Endothelial cell of umbilical vein (primary cell): Measurements from ENCODE around the gene RGS10. TPM values are rescaled to one million over a fixed set of nuclear protein-coding genes. Genes with fewer than 3 reads are reported as not detected.

Source experiments
- BruUV-seq: library from RNA; stranded (reverse); fragments of 400-500 nt; replicated peaks from 2 replicates; lab custom pipeline; 2021; lab: Mats Ljungman, UMichigan
- CTCF ChIA-PET: fragments of 300-600, 350-600 bp; sonication (Branson Sonifier 250); formaldehyde crosslinking; loops from one replicate; lab custom pipeline; 2021; ENCODE audit warnings: antibody characterized with exemption, inconsistent platforms; lab: Charles Lee
- POLR2A ChIA-PET: fragments of 300-600, 350-600 bp; sonication (Branson Sonifier 250); formaldehyde crosslinking; loops from one replicate; lab custom pipeline; 2021; ENCODE audit warnings: antibody characterized with exemption, inconsistent platforms; lab: Charles Lee
- DNase-seq: peaks from one replicate; pipeline ENCODE4 v3.0.0-alpha.2; 2011; ENCODE audit warnings: low read depth, low spot score
- FAIRE-seq: peaks from 2 replicates; lab custom pipeline; 2011; peaks lifted over from hg19 to GRCh38; lab: Jason Lieb, UNC
- H2AFZ ChIP-seq: 2 replicates; pipeline ENCODE4 v1.6.0; 2012; ENCODE audit warnings: low read depth, low read length, control low read depth, inconsistent platforms
- H3K27ac ChIP-seq: 2 replicates; pipeline ENCODE4 v1.5.1; 2011; ENCODE audit warnings: low read depth, mild to moderate bottlenecking, control low read depth, low read length, moderate library complexity; ENCODE audit not compliant: insufficient read depth
- H3K27me3 ChIP-seq, 2 experiments: 2 replicates each; pipeline versions ENCODE4 v1.6.0 to v1.6.1; 2011; ENCODE audit warnings: low read length in 2 of 2, mixed read lengths in 1 of 2; ENCODE audit not compliant: control insufficient read depth in 2 of 2, insufficient read depth in 2 of 2
- H3K36me3 ChIP-seq, 2 experiments: 2 replicates in 1 of 2; 3 replicates in 1 of 2; pipeline ENCODE4 v1.5.1; 2011; ENCODE audit warnings: low read length in 2 of 2, mild to moderate bottlenecking in 1 of 2, moderate library complexity in 1 of 2; ENCODE audit not compliant: control insufficient read depth in 2 of 2, insufficient read depth in 2 of 2; ENCODE audit errors: extremely low read depth in 1 of 2
- H3K4me1 ChIP-seq: 3 replicates; pipeline ENCODE4 v1.5.1; 2011; ENCODE audit warnings: mild to moderate bottlenecking, low read length; ENCODE audit not compliant: control insufficient read depth, insufficient read depth; ENCODE audit errors: extremely low read depth
- H3K4me2 ChIP-seq: 2 replicates; pipeline ENCODE4 v1.6.1; 2011; ENCODE audit warnings: low read length, control low read depth, mixed read lengths; ENCODE audit not compliant: insufficient read depth
- H3K4me3 ChIP-seq, 3 experiments: fragments of 200-600 bp in 1 of 3; sonication (generic), shearing (Covaris generic) in 1 of 3; replicated peaks in 1 of 3; 2 replicates each; pipeline ENCODE4 v1.5.1; 2011 to 2016; ENCODE audit warnings: control low read depth in 3 of 3, low read length in 3 of 3, mild to moderate bottlenecking in 2 of 3, inconsistent platforms in 1 of 3, low read depth in 1 of 3, moderate library complexity in 1 of 3; ENCODE audit not compliant: insufficient read depth in 1 of 3
- H3K79me2 ChIP-seq: 2 replicates; pipeline ENCODE4 v1.6.0; 2012; ENCODE audit warnings: low read length, inconsistent platforms; ENCODE audit not compliant: control insufficient read depth, insufficient read depth
- H3K9ac ChIP-seq: replicated peaks from 2 replicates; pipeline ENCODE3; 2011; ENCODE audit warnings: low read length, control low read depth; ENCODE audit not compliant: insufficient read depth; ENCODE audit errors: extremely low read depth
- H3K9me1 ChIP-seq: replicated peaks from 3 replicates; pipeline ENCODE4 v1.6.0; 2011; ENCODE audit warnings: mild to moderate bottlenecking, low read length; ENCODE audit not compliant: control insufficient read depth, insufficient read depth; ENCODE audit errors: extremely low read depth
- H3K9me3 ChIP-seq: replicated peaks from 2 replicates; pipeline ENCODE4 v1.5.1; 2012; ENCODE audit warnings: low read length, inconsistent platforms; ENCODE audit not compliant: control insufficient read depth, insufficient read depth
- H4K20me1 ChIP-seq: replicated peaks from 2 replicates; pipeline ENCODE3; 2011; ENCODE audit warnings: mild to moderate bottlenecking, low read length; ENCODE audit not compliant: control insufficient read depth, insufficient read depth; ENCODE audit errors: extremely low read depth
- EZH2 ChIP-seq: IDR thresholded peaks from 2 replicates; pipeline ENCODE4 v1.6.1; 2012; ENCODE audit warnings: borderline replicate concordance, low read depth, mild to moderate bottlenecking, moderate library complexity, low read length, inconsistent platforms; ENCODE audit not compliant: severe bottlenecking
- FOS ChIP-seq: IDR thresholded peaks from 2 replicates; pipeline ENCODE4 v1.6.1; 2011; ENCODE audit warnings: mild to moderate bottlenecking, low read length, moderate library complexity, borderline replicate concordance; ENCODE audit not compliant: insufficient read depth
- GATA2 ChIP-seq: IDR thresholded peaks from 2 replicates; pipeline ENCODE4 v1.7.0; 2011; ENCODE audit warnings: low read depth, mild to moderate bottlenecking, moderate library complexity, mixed read lengths, low read length; ENCODE audit not compliant: insufficient read length, insufficient read depth
- JUN ChIP-seq: IDR thresholded peaks from 2 replicates; pipeline ENCODE4 v1.6.1; 2011; ENCODE audit warnings: borderline replicate concordance, low read depth; ENCODE audit not compliant: insufficient read length, insufficient read depth
- MAX ChIP-seq: IDR thresholded peaks from 2 replicates; pipeline ENCODE4 v1.6.1; 2011; ENCODE audit not compliant: insufficient read depth, insufficient read length
- MYC ChIP-seq: IDR thresholded peaks from one replicate; pipeline ENCODE4 v1.6.1; 2011; ENCODE audit warnings: mild to moderate bottlenecking, low read depth, low read length
- POLR2A ChIP-seq: IDR thresholded peaks from 2 replicates; pipeline ENCODE4 v1.6.1; 2012; ENCODE audit warnings: low read depth, mild to moderate bottlenecking, control low read depth, low read length
- POLR2AphosphoS5 ChIP-seq: IDR thresholded peaks from 2 replicates; pipeline ENCODE4 v1.6.1; 2012; ENCODE audit warnings: low read depth, mild to moderate bottlenecking, control low read depth, low read length, moderate library complexity; ENCODE audit not compliant: insufficient read depth
- dilution Hi-C: fragments of 300-500 bp; cut with MboI; formaldehyde crosslinking; loops from one replicate; pipeline ENCODE4 v1.15.0; 2019; ENCODE audit warnings: low sequenced_read_pairs; ENCODE audit not compliant: extremely low pct_ligation_motif_present
- intact Hi-C: fragments of 100-400 bp; cut with micrococcal nuclease; formaldehyde crosslinking; loops from one replicate; pipeline ENCODE4 v1.10.0; 2022
- polyA plus RNA-seq, 4 experiments: library from polyadenylated mRNA; depleted of rRNA in 3 of 4; stranded (reverse) in 3 of 4; unstranded in 1 of 4; fragments of >200 nt; gene quantifications; 2 replicates each; pipeline versions ENCODE4 v1.2.1 to v1.2.3, GENCODE V29; 2011 to 2012; ENCODE audit warnings: missing spikeins in 1 of 4
- total RNA-seq: library from RNA; stranded (reverse); gene quantifications from 2 replicates; pipeline ENCODE4 v1.2.3, GENCODE V29; 2021
- TF ChIP-seq, protein P1 (sequence below), 2 donors: IDR thresholded peaks; 1 replicate in 1 of 2; 2 replicates in 1 of 2; pipeline ENCODE4 v1.5.1; 2011; ENCODE audit warnings: low read length in 2 of 2, mild to moderate bottlenecking in 2 of 2, moderate library complexity in 2 of 2, control low read depth in 1 of 2, inconsistent platforms in 1 of 2, low read depth in 1 of 2; ENCODE audit not compliant: insufficient read depth in 1 of 2; ENCODE audit errors: extremely low read depth in 1 of 2

Gene RGS10
- total and polyA plus RNA-seq, 2 donors (not counting 3 experiments of a cell fraction or from before 2014, with no cell fraction given): 7.8 to 22.4 TPM

DNA sequence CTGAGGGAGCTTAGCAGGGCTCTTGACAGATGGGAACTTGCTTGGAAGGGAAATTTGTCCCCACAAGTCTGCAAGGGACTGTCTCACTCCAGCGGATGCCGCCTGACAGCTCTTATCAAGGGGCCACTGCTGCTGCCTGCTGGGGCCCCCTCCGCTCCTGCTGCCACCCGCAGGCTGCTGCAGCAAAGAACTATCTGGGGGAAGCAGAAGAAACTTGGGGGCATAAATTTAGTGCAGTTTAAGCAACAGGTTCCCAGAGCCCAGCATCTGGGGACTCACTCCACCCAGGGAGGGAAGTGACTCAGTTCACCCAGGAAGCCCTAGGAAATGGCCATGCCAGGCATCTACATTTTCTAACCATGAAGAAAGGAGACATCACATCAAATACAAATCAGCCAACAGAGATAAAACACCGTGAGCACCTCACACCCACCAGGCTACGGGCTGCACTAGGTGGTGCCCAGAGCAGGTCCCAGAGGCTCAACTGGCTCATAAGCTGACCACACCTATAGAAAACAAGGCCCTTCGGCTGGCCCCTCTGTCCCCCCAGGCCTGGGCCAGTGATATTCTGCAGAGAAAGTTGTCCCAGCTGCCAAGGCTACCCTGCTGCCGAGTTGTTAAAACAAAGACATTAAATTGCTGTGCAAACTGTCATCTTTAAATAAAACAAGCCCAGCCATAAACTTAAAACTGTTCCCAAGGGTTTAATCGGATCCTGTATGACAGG lies 3.7 kb downstream of the RGS10 start:
- Histone ChIP-seq H3K79me2 (no peaks in the 10 kb centered on the region), H3K36me3 (no peaks in the 10 kb centered on the region), H3K9ac (no peak overlapping the region), H3K4me1 (peaks cover 4% of the 10 kb centered on the region), H3K4me2 (no peak overlapping the region), H3K27me3 (no peaks in the 10 kb centered on the region), H3K9me1 (no peaks in the 10 kb centered on the region), H3K9me3 (no peaks in the 10 kb centered on the region), H3K4me3 (no peak overlapping the region), H4K20me1 (no peaks in the 10 kb centered on the region), H3K27ac (no peak overlapping the region), H2AFZ (no peak overlapping the region)
- BruUV-seq: no TSS peak
- FAIRE-seq (no peak), DNase-seq (no peak)
- dilution Hi-C loops: no loop called here
- intact Hi-C loops: no loop called here
- CTCF ChIA-PET: interaction anchor here (1.3 to 1.5 kb wide), 4 partner anchors 12 to 138 kb away, joined by 3 to 8 read pairs (median 4); no protein-coding TSS in a partner anchor
- TF ChIP-seq MYC: no peak
- no peak for TF ChIP-seq POLR2A
- no peak for TF ChIP-seq JUN
- TF ChIP-seq POLR2AphosphoS5: no peak
- TF ChIP-seq, protein P1, sequence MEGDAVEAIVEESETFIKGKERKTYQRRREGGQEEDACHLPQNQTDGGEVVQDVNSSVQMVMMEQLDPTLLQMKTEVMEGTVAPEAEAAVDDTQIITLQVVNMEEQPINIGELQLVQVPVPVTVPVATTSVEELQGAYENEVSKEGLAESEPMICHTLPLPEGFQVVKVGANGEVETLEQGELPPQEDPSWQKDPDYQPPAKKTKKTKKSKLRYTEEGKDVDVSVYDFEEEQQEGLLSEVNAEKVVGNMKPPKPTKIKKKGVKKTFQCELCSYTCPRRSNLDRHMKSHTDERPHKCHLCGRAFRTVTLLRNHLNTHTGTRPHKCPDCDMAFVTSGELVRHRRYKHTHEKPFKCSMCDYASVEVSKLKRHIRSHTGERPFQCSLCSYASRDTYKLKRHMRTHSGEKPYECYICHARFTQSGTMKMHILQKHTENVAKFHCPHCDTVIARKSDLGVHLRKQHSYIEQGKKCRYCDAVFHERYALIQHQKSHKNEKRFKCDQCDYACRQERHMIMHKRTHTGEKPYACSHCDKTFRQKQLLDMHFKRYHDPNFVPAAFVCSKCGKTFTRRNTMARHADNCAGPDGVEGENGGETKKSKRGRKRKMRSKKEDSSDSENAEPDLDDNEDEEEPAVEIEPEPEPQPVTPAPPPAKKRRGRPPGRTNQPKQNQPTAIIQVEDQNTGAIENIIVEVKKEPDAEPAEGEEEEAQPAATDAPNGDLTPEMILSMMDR (IDR thresholded peaks at IDR 0.05; ENCODE audit: extremely low read depth in 1 of 2, insufficient read depth in 1 of 2, low read depth in 1 of 2, low read length in 2 of 2): no peak
- TF ChIP-seq FOS: no peak
- no peak for TF ChIP-seq GATA2
- TF ChIP-seq MAX: no peak
- no peak for TF ChIP-seq EZH2
- POLR2A ChIA-PET: no interaction called here
